GM19099 (cell line): ENCODE data around the gene RACK1.
A peak's percentile ranks its signal among the peaks of the same experiment; 100 is the strongest.

Source experiments
- POLR2A ChIP-seq: IDR thresholded peaks from 3 replicates; pipeline ENCODE4 v1.6.1; 2011; ENCODE audit warnings: low read depth; ENCODE audit not compliant: insufficient read length; ENCODE audit errors: extremely low read depth

Gene RACK1

GRCh38 chr5:181243564-181244343, at the start of gene RACK1:
Gene RACK1 (minus strand): TSS chr5:181243906. CDS start chr5:181243800, 106 bp downstream.
- TF ChIP-seq POLR2A, result peak; percentile 99

DNA sequence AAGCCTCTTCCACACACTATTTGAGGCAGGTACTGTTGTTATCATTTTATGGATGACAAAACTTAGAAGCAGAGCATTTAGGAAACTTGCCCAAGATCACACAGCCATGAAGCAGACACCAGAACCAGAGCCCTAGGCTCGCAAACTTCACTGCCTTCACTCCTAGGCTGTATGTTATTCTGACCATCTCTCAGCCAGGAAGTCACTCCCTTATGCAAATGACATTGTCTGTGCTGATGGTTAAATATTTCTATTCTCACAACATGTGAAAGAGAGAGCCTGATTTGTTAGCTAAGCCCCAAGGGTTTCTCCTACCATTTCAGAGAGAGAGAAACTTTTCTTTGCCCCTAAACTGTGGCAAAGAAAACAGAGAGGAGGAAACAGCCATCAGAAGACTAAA, 43.6 kb upstream of the RACK1 start:
- TF ChIP-seq POLR2A, result peak; percentile 56

DNA sequence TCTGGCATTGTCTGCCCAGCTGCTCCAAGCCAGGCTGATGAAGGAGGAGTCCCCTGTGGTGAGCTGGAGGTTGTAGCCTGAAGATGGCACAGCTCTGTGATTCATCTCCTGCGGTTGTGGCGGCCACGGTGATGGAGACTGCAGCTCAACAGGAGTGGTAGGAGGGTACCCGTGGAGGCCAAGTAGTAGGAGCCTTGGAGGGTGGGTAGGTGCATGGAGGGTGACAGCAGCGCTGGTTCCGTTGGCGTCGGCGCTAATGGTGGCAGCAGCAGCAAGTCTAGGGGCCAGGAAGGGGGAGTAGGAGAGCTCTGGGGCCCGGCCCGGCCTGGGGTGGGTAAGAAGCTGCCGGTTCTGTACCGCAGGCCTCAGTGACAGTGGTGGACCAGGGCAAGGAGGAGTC, 39.6 kb upstream of the RACK1 start:
- no peak for TF ChIP-seq POLR2A

DNA sequence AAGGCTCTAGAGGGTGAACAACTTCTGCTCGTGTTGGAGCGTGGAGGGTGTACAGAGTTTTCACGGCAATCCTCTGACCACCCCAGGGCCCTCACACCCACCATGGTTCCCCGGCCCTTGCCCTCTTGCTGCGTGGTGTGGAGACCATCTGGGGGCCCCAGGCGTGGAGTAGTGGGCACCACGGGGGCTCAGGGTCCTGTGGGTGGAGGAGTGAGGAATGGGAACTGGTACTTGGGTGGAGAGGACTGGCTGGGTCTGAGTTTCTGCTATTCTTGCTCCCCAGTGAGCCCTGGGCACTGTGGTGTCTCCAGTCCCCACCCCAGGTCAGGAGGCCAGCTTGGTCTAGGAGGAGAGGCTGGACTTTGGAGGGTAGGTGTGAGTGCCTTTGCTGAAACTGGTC, 39.2 kb upstream of the RACK1 start:
- TF ChIP-seq POLR2A, result no peak

DNA sequence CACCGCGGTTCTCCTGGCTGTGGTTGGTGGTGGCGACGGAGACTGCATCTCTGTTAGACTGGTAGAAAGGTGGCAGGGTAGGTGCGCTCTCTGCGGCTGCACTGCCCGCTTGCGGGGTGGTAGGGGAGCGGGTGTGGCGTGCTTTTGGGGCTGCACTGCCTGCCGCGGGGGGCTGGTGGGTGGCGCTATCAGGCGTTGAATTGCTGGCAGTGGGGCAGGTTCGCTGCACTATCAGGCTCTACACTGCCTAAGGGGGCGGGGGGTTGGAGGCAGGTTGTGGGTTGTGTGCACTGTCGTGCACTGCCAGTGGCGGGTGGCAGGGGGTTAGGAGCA, 38.2 kb upstream of the RACK1 start:
- no peak for TF ChIP-seq POLR2A

DNA sequence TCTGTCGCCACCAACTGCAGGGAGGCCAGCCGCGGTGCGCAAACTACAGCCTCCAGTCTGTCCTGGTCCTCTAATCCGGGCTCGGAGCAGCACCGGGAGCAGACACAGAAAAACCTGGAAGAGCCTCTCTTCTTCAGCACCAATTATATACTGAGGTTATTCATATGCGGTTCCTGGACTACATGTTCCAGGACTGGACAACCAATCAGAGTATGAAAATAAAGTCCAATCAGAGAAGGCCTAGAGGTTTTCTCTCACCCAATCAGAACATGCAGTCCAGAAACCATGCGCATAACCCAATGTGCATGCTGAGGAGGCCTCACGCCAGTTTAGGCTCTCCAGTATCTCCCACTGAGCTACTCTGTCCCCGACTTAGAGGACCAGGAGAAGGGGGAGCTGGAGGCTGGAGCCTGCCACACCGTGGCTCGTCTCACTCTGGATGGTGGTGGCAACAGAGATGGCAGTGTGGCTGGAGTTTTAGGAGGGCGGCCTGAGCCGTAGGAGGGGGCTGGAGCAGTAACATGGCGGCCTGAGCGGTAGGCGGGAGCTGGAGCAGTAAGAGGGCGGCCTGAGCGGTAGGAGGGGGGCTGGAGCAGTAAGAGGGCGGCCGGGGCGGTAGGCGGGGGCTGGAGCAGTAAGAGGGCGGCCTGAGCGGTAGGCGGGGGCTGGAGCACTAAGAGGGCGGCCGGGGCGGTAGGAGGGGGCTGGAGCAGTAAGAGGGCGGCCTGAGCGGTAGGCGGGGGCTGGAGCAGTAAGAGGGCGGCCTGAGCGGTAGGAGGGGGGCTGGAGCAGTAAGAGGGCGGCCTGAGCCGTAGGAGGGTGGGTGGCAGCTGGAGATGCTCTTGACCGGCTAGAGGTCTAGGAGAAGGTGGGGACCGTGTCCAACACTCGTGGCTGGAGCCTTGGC, 37.6 kb upstream of the RACK1 start:
- TF ChIP-seq POLR2A, result no peak

DNA sequence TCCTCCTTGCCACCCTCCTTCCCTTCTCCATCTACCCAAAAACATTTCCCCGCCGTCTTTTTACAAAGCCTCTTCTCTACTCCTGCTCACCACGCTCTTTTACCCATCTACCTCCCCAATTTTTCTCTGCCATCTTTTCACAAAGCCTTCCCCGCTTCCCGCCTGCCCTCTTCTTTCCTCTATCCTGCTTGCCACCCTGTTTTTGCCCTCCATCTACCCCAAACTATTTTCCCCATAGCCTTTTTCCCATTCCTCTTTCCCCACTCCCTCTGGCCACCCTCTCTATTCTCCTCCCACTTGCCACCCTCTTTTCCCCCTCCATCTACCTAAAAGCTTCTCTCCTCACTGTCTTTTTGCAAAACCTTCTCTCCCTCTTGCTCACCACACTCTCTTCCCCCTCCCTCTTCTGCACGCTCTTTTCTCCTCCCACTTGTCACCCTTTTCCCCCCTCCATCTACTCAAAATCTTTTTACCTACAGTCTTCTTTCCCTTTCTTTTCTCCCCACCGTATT, 36.6 kb upstream of the RACK1 start:
- TF ChIP-seq POLR2A, result no peak

DNA sequence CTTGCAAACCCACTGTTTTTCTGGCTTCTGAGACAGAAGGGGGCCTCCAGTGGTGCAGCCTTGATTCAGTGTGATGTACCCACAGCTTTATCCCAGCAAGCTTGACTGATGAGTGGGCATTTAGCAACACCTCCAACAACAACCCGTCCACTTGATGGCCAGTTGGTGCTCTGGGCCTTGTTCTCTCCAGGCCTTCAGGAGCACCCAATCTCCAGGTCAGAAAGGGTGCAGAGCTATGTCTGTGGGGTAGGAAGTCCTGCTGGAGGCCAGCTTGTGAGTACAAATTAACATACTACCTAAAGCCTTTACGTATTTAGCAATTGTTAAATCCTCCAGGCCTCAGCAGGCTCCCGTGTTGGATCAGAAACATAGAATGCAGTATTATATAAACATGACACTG, 27.4 kb upstream of the RACK1 start:
- no peak for TF ChIP-seq POLR2A

DNA sequence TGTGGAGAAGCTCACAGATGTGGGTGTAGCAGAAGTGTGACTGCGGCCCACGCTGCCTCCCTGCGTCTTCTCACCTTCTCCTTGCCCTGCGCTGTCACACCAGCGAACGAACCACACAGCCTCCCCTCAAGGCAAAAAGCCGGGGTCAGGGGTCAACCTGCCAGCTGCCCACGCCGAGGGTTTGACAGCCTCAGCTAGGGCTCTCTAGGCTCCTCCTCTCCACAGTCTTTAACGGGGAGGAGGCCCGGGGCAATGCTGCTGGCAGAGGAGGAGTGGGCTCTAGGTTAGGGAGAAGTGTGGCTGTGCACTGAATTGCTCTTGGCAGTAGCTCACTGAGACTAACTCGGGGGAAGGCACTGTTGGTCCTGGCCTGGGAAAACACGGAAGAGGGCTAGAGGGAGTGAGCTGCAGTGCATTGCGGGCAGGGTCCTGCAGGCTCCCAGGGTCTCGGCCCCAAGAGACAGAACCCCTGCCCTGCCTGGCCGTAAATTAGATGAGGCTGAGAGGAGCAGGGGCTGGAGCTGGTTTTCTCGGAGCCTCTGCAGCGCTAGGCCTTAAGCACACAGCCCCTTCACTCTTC, 21.5 kb upstream of the RACK1 start:
- TF ChIP-seq POLR2A, result no peak

DNA sequence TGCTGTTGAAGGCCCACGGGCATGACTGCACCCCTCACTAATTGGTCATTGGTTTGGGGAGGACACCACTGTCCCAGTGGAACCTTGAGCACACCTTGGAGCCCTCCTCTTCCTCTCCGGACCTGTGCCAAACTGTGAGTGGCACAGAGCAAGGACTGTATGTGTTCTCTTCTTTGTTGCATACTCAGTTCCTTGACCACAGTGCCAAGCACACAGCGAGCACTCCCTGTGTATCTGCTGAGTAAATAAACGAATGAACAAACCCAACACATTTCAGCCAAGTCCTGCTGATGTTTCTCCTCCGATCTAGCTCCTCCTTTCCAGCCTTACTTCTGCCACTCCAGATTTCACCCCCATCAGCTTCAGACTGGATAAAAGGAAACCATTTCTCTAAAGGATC, 19.9 kb upstream of the RACK1 start:
- TF ChIP-seq POLR2A, result no peak

- TF ChIP-seq POLR2A, result peak; percentile 84
Observed at GRCh38 chr5:181261320-181262049, 17.8 kb upstream of the RACK1 start.

- TF ChIP-seq POLR2A, result peak; percentile 98
Observed at GRCh38 chr5:181260720-181261319, 17.1 kb upstream of the RACK1 start, which contains the start of gene TRIM52. Gene TRIM52 (minus strand): TSS chr5:181261143. CDS start chr5:181260813, 330 bp downstream.

DNA sequence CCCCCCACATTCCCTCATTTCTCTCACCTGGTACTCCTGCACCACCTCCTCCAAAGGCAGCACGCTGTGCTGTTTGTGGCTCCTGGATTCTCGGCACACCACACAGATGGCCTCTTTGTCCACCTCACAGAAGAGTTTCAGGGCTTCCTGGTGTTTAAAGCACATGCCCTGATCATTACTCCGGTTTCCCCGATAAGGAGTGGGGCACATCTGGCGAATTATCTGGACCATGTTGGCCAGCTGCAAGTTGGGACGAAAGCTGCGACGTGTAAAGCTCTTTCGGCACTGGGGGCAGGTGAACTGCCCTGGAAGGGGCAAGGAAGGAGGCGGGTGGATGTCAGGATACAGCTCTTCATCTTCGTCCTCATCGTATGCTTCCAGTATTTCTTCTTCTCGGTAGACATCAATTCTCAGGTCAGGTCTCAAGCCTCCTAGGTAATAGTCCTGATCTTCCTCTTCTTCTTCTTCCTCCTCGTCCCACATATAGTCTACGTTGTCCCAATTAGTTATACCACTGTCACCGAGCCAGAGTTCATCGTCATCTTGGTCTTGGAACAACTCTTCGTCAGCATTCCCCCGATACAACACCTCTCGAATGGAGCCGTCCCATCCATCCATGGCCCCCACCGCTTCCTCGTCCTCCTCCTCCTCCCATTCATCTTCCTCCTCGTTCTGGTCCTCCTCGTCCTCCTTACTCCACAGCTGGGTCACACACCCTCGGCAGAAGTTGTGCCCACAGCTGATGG, 16.4 kb upstream of the RACK1 start:
- no peak for TF ChIP-seq POLR2A

GRCh38 chr5:181259283-181259682, 15.6 kb upstream of the RACK1 start:
- TF ChIP-seq POLR2A, result no peak
